Measurements from ENCODE around the gene TLK2.

GRCh38 chr17:62615503-62615902, 136.9 kb downstream of the TLK2 start:
- TF ChIP-seq, protein P1, sequence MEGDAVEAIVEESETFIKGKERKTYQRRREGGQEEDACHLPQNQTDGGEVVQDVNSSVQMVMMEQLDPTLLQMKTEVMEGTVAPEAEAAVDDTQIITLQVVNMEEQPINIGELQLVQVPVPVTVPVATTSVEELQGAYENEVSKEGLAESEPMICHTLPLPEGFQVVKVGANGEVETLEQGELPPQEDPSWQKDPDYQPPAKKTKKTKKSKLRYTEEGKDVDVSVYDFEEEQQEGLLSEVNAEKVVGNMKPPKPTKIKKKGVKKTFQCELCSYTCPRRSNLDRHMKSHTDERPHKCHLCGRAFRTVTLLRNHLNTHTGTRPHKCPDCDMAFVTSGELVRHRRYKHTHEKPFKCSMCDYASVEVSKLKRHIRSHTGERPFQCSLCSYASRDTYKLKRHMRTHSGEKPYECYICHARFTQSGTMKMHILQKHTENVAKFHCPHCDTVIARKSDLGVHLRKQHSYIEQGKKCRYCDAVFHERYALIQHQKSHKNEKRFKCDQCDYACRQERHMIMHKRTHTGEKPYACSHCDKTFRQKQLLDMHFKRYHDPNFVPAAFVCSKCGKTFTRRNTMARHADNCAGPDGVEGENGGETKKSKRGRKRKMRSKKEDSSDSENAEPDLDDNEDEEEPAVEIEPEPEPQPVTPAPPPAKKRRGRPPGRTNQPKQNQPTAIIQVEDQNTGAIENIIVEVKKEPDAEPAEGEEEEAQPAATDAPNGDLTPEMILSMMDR (conservative IDR thresholded peaks at IDR 0.05; ENCODE audit: low read depth in 2 of 2): no peak
- TF ChIP-seq EZH2 (IDR thresholded peaks at IDR 0.05; ENCODE audit: low read depth, unreplicated experiment): no peak
- no peak for TF ChIP-seq EZH2phosphoT487 (IDR thresholded peaks at IDR 0.05; ENCODE audit: unreplicated experiment)
- TF ChIP-seq POLR2AphosphoS5 (IDR thresholded peaks at IDR 0.05; ENCODE audit: low read depth): no peak
- TF ChIP-seq, protein P2, sequence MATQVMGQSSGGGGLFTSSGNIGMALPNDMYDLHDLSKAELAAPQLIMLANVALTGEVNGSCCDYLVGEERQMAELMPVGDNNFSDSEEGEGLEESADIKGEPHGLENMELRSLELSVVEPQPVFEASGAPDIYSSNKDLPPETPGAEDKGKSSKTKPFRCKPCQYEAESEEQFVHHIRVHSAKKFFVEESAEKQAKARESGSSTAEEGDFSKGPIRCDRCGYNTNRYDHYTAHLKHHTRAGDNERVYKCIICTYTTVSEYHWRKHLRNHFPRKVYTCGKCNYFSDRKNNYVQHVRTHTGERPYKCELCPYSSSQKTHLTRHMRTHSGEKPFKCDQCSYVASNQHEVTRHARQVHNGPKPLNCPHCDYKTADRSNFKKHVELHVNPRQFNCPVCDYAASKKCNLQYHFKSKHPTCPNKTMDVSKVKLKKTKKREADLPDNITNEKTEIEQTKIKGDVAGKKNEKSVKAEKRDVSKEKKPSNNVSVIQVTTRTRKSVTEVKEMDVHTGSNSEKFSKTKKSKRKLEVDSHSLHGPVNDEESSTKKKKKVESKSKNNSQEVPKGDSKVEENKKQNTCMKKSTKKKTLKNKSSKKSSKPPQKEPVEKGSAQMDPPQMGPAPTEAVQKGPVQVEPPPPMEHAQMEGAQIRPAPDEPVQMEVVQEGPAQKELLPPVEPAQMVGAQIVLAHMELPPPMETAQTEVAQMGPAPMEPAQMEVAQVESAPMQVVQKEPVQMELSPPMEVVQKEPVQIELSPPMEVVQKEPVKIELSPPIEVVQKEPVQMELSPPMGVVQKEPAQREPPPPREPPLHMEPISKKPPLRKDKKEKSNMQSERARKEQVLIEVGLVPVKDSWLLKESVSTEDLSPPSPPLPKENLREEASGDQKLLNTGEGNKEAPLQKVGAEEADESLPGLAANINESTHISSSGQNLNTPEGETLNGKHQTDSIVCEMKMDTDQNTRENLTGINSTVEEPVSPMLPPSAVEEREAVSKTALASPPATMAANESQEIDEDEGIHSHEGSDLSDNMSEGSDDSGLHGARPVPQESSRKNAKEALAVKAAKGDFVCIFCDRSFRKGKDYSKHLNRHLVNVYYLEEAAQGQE (IDR thresholded peaks at IDR 0.05; ENCODE audit: unreplicated experiment): no peak
- TF ChIP-seq JUNB (IDR thresholded peaks at IDR 0.05; ENCODE audit: unreplicated experiment): no peak
- no peak for TF ChIP-seq CREB1 (CRISPR knock-in tag; IDR thresholded peaks at IDR 0.05; ENCODE audit: low read depth)
